Effector memory CD4-positive, alpha-beta T cell (primary cell): ENCODE results near the gene AOC3.

Source experiments
- DNase-seq, 3 donors: peaks; one replicate each; pipeline ENCODE4 v3.0.0-alpha.2; 2020
- H3K27ac ChIP-seq: 2 replicates; pipeline ENCODE4 v1.7.0; 2013; ENCODE audit warnings: mild to moderate bottlenecking, low read length, moderate library complexity; ENCODE audit not compliant: insufficient read depth, poor library complexity, severe bottlenecking
- H3K27me3 ChIP-seq: replicated peaks from 2 replicates; pipeline ENCODE4 v1.7.0; 2013; ENCODE audit warnings: mild to moderate bottlenecking, low read length; ENCODE audit not compliant: insufficient read depth, control insufficient read depth, poor library complexity, severe bottlenecking
- H3K36me3 ChIP-seq: 2 replicates; pipeline ENCODE4 v1.7.0; 2013; ENCODE audit warnings: mild to moderate bottlenecking, low read length, moderate library complexity; ENCODE audit not compliant: control insufficient read depth, insufficient read depth
- H3K4me1 ChIP-seq: 2 replicates; pipeline ENCODE4 v1.7.0; 2013; ENCODE audit warnings: low read length, mild to moderate bottlenecking; ENCODE audit not compliant: control insufficient read depth, insufficient read depth, poor library complexity, severe bottlenecking
- H3K4me3 ChIP-seq: 2 replicates; pipeline ENCODE4 v1.7.0; 2013; ENCODE audit warnings: low read length, low read depth, mild to moderate bottlenecking; ENCODE audit not compliant: insufficient read depth, poor library complexity, severe bottlenecking
- H3K9me3 ChIP-seq: 2 replicates; pipeline ENCODE4 v1.7.0; 2013; ENCODE audit warnings: mild to moderate bottlenecking, low read length, moderate library complexity; ENCODE audit not compliant: control insufficient read depth
- total RNA-seq, 3 donors: gene quantifications; one replicate each; lab custom pipeline; 2026; lab: John Stamatoyannopoulos, UW

AOC3 gene, protein sequence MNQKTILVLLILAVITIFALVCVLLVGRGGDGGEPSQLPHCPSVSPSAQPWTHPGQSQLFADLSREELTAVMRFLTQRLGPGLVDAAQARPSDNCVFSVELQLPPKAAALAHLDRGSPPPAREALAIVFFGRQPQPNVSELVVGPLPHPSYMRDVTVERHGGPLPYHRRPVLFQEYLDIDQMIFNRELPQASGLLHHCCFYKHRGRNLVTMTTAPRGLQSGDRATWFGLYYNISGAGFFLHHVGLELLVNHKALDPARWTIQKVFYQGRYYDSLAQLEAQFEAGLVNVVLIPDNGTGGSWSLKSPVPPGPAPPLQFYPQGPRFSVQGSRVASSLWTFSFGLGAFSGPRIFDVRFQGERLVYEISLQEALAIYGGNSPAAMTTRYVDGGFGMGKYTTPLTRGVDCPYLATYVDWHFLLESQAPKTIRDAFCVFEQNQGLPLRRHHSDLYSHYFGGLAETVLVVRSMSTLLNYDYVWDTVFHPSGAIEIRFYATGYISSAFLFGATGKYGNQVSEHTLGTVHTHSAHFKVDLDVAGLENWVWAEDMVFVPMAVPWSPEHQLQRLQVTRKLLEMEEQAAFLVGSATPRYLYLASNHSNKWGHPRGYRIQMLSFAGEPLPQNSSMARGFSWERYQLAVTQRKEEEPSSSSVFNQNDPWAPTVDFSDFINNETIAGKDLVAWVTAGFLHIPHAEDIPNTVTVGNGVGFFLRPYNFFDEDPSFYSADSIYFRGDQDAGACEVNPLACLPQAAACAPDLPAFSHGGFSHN
- 0.39 to 1.0 (median 0.70) reads per million in 3 donors for total RNA-seq

DNA sequence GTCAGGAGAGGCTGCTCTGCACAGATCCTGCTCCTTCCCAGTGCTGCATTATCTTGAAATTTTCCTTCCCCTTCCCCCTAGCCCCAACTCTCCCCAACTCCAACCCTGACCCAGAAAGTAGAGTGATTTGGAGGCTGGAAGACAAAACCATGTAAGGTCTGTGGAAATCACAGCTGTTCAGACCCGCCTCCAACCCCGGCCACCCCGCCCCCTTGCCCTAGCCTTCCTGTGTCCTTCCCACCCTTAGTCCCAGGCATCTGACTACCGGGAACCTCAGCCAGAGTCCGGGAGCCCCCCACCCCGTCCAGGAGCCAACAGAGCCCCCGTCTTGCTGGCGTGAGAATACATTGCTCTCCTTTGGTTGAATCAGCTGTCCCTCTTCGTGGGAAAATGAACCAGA lies at the start of gene AOC3:
AOC3 (plus strand) TSS at position 246 of the 400 bp plus-strand sequence; CDS start at position 391, 145 bp downstream.
- no peaks in the 10 kb centered on the region for H3K4me1 ChIP-seq
- H3K9me3 ChIP-seq = no peaks in the 10 kb centered on the region
- H3K4me3 ChIP-seq = no peak within 1 kb of the TSS
- no peaks in the 10 kb centered on the region for H3K36me3 ChIP-seq
- H3K27me3 ChIP-seq = no peaks in the 10 kb centered on the region
- no peak within 1 kb of the TSS for H3K27ac ChIP-seq
- DNase-seq = no peak

DNA sequence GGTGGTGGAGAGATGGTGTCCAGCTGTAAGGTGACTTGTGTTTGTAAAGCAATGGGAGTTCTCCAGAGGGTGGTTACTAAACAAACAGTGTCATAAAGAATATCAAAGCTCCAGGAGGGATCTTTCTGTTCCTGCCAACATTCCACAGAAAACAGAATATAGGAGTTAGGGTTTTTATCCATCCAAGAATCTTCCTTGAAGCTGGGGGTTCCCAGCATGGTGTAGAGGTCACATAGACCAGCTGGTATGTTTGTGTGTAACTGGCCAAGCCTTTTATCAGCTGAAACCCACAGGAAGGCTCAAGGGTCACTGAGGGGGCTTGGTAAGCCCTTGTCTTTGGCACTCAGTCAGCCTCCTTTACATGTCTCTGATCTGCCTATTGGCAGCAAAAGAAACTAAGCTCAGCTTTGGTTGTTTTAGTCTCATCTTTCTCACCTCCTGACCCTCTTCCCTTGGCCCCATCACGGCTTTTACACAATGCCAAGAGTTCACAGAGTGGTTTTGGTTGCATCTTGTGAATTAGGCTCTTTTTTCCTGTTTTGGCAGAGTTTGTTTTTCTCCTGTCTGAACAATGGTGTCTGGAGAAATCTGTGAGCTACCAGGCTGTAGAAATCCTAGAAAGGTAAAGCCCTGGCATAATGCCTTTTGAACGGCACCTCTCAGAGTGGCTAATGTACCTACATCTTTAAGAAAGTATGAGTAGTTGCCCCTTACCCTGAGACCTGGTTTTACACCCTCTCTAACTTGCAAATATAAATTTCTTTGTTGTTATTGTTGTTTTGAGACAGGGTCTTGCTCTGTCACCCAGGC lies 47.7 kb upstream of the AOC3 start:
- no peaks in the 10 kb centered on the region for H3K9me3 ChIP-seq
- no peak for DNase-seq
- no peaks in the 10 kb centered on the region for H3K36me3 ChIP-seq

DNA sequence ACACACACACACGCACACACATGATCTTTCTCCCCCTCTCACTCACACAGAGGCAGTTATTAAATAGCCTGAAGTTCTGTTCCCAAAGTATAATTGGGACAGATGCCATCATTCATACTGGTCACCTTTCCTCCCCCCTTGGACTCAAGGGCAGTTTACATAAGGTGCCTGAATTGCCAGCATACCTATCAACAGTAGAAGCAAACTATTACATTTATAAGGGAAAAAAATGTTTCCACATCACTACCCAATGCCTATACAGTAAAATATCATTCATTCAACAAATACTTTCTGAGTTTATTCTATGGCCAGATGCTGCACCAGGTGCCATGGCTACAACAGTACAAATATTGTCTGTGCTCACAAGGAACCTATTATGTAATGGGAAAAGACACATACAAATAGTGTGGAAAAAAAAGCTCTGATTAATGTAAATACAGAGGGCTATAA lies 46.1 kb upstream of the AOC3 start:
- Histone ChIP-seq H3K4me1 (no peaks in the 10 kb centered on the region), H3K4me3 (no peak overlapping the region), H3K36me3 (peaks cover 8% of the 10 kb centered on the region), H3K9me3 (no peaks in the 10 kb centered on the region), H3K27me3 (no peaks in the 10 kb centered on the region), H3K27ac (no peak overlapping the region)
- no peak for DNase-seq

More for the DNA sequence above, 47.7 kb upstream of the AOC3 start:
- no peak overlapping the region for H3K27ac ChIP-seq
- no peaks in the 10 kb centered on the region for H3K27me3 ChIP-seq
- no peak overlapping the region for H3K4me3 ChIP-seq
- H3K4me1 ChIP-seq = peaks cover 4% of the 10 kb centered on the region

DNA sequence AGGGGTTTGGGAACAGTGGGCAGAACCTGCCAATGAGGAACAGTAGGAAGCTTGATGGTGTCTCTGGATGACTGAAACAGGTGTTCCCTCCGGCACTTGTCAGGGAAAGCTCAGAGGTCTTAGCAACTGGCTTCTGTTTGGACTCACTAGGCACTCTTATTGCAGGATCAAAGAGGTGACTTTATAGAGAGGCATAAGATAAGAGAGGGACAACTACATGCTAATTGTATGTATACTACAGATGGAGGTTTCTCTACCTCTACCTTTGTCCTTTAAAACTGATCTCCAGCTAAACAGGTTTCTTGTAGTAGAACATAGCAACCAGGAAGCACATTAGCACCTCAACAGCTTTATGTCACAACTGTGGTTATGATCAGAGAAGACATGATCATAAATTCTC lies 44.8 kb upstream of the AOC3 start:
- peaks cover 21% of the 10 kb centered on the region for H3K36me3 ChIP-seq
- no peaks in the 10 kb centered on the region for H3K9me3 ChIP-seq
- no peak for DNase-seq
- H3K27me3 ChIP-seq = no peaks in the 10 kb centered on the region
- H3K4me1 ChIP-seq = no peaks in the 10 kb centered on the region
- no peak overlapping the region for H3K27ac ChIP-seq
- no peak overlapping the region for H3K4me3 ChIP-seq

DNA sequence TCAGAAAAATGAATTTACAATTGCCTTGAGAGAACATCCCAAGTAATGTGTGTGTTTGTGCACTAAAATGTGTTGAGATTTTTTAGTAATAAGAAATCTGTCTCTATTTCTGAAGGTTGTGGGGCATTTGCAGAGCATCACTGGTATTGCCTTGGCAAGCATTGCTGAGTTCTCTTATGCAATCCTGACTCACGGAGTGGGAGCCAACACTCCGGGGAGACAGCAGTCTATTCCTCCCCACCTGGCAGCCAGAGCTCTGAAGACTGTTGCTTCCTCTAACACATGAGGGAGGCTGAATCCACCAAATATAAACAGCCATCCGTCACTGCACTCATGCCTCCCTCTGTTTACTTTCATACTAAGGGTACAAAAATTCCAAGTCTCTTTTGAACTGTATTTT lies 41.7 kb upstream of the AOC3 start:
- no peak overlapping the region for H3K4me3 ChIP-seq
- H3K4me1 ChIP-seq = no peaks in the 10 kb centered on the region
- no peak overlapping the region for H3K27ac ChIP-seq
- H3K27me3 ChIP-seq = no peaks in the 10 kb centered on the region
- no peak for DNase-seq
- no peaks in the 10 kb centered on the region for H3K9me3 ChIP-seq
- peaks cover 42% of the 10 kb centered on the region for H3K36me3 ChIP-seq

DNA sequence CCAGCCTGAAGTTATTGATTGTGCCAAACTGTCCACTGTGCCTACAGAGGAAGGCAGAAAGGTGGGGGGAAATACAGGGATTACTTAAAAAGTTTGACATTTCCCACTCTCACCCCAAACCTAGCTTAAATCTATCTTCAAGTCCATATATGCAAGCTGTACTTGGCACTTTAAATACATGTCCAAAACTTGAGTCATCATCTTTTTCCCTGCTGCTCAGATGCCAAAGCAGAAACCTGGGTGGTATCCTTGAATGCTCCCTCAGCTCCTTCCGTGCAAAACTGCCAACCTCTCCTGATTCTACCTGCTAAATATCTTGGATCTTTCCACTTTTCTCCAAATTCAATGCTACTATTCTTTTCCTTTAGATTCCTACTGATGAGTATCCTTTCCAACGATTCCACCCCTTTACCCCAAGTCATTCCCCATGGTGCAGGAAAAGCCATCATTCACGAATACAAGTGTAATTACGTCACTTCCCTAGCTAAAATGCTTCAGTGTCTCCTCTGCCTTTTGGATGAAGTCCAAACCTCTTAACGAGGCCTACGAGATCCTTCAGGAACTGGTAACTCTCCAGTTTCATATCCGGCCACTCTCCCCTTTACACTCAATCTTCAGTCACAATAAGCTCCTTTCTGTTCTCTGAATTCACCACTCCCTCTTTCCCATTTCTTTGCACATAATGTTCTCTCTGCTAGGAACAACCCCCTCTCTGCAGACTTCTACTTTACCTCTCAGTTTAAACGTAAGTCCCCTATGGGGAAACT lies 36.2 kb upstream of the AOC3 start:
- no peaks in the 10 kb centered on the region for H3K9me3 ChIP-seq
- H3K27me3 ChIP-seq = no peaks in the 10 kb centered on the region
- no peak overlapping the region for H3K27ac ChIP-seq
- peaks cover 83% of the 10 kb centered on the region for H3K36me3 ChIP-seq
- no peak overlapping the region for H3K4me3 ChIP-seq
- H3K4me1 ChIP-seq = no peaks in the 10 kb centered on the region
- no peak for DNase-seq

DNA sequence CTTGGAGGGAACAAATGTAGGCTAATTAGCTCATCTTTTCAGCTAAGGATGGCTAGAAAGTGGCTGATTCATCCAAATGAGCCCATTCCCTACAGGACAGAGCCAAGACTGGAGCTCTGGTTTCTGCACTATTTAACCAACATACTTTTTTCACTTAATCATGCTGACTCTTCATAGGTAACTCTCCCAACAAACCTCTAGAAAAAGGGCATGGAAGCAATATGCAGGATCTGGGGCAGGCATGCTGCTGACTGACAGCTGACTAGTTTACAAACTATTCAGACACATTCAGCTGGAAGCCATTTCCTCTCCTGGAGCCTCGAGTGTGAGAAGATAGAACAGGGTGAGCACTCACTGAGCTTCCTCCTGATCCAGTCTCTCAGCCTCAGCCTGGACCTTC lies 33.1 kb upstream of the AOC3 start:
- H3K27me3 ChIP-seq = no peaks in the 10 kb centered on the region
- H3K36me3 ChIP-seq = peaks cover 74% of the 10 kb centered on the region
- no peak for DNase-seq
- H3K27ac ChIP-seq = no peak overlapping the region
- H3K4me3 ChIP-seq = no peak overlapping the region
- H3K4me1 ChIP-seq = peaks cover 2% of the 10 kb centered on the region
- no peaks in the 10 kb centered on the region for H3K9me3 ChIP-seq

DNA sequence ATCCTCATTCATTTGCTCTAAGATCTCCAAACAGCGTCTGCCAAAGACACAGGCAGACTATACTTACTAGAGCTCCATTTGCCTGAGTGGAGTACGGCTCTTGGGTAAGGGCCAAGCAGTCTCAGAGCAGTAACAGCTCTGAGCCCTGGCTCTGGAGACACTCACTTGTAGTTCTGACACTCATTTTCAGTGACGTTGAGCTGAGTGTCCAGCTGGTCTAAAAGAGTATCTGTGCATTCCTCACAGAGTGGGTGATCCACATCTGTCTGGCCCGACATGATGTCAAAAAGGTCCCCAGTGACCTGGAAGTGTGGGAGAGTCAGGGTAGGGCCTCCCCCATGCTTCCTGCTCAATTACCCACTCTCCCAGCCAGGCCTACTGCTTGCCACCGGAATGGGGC lies 32.6 kb upstream of the AOC3 start:
- no peaks in the 10 kb centered on the region for H3K9me3 ChIP-seq
- no peak overlapping the region for H3K4me3 ChIP-seq
- H3K27ac ChIP-seq = no peak overlapping the region
- H3K4me1 ChIP-seq = peaks cover 6% of the 10 kb centered on the region
- no peak for DNase-seq
- H3K36me3 ChIP-seq = peaks cover 68% of the 10 kb centered on the region
- H3K27me3 ChIP-seq = no peaks in the 10 kb centered on the region

DNA sequence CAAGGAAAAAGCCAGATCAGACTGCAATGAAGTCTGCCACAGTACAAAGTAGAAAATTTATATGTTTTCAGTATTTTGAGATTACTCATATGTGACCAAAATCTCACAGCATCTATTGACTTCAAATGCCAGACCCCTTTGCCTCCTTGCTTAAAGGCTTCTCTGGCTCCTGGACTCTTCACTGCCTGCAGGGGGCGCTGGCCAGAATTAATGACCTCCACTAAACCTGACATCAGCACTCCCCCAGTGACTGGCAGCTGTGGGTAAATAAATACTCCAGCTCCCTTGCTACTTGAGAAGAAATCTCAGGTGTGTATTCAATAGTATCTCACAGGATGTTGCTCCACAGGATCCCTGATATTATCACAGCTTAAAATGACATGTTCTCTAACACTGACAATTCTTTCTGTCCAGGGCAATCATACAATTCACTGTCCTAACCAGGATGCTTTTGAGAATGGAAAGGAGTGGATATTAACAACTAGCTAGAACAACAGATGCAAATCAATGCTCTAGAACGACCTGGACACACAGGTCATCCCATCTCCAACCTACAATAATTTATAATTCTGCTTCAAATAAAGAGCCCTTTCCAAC lies 31.0 kb upstream of the AOC3 start:
- Histone ChIP-seq H3K4me1 (peaks cover 10% of the 10 kb centered on the region), H3K27me3 (no peaks in the 10 kb centered on the region), H3K9me3 (no peaks in the 10 kb centered on the region), H3K36me3 (peaks cover 52% of the 10 kb centered on the region), H3K27ac (no peak overlapping the region), H3K4me3 (no peak overlapping the region)
- peak; percentile 13 to 39 (median 24) for DNase-seq
